ENCODE data around the gene PHACTR1.

GRCh38 chr6:12968839-12969558, 252.4 kb downstream of the PHACTR1 start:
- TF ChIP-seq EZH2 (IDR thresholded peaks at IDR 0.05) (no peak), FOXP2 (optimal IDR thresholded peaks at IDR 0.05; ENCODE audit: control extremely low read depth, extremely low read length, insufficient read depth) (no peak)

Measured in SK-N-MC (cell line).